HepG2 (cell line): Measurements from ENCODE around the gene XXYLT1. TPM values are rescaled to one million over a fixed set of nuclear protein-coding genes. Genes with fewer than 3 reads are reported as not detected.
A peak's percentile ranks its signal among the peaks of the same experiment; 100 is the strongest.

Experiments used
- ATAC-seq: fragments of 200-7000 bp; cut with Tn5 transposase; 3 replicates; pipeline ENCODE4 v1.9.1; 2020; ENCODE audit warnings: mild to moderate bottlenecking, moderate library complexity
- BruUV-seq: library from RNA; stranded (reverse); fragments of 400-500 nt; replicated peaks from 2 replicates; lab custom pipeline; 2021; lab: Mats Ljungman, UMichigan
- CTCF ChIA-PET: fragments of 300-600 bp; formaldehyde crosslinking; extraction: SDS; loops from one replicate; lab custom pipeline; 2021; ENCODE audit warnings: low total read pairs, inconsistent platforms, low intra/inter-chr PET ratio; lab: Yijun Ruan, JAX
- POLR2A ChIA-PET: fragments of 350-600 bp; sonication (Branson Sonifier 250); formaldehyde crosslinking; loops from one replicate; lab custom pipeline; 2020; ENCODE audit warnings: antibody characterized with exemption, inconsistent platforms; lab: Yijun Ruan, JAX
- DNase-seq: peaks from one replicate; pipeline ENCODE4 v3.0.0-alpha.2; 2015; ENCODE audit warnings: low spot score
- FAIRE-seq: peaks from 3 replicates; lab custom pipeline; 2011; peaks lifted over from hg19 to GRCh38; lab: Jason Lieb, UNC
- H2AFZ ChIP-seq: one replicate; pipeline ENCODE4 v1.6.1; 2011; ENCODE audit warnings: low read length, inconsistent platforms
- H3K27ac ChIP-seq: fragments of 300-600 bp; 3 replicates; pipeline ENCODE4 v1.8.0; 2011; ENCODE audit warnings: mixed run types, mild to moderate bottlenecking, mixed read lengths, low read length, inconsistent platforms; ENCODE audit not compliant: insufficient read depth; ENCODE audit errors: extremely low read length
- H3K27me3 ChIP-seq, 2 experiments: fragments of 200-600 bp in 1 of 2; 2 replicates in 1 of 2; 3 replicates in 1 of 2; pipeline versions ENCODE4 v1.6.0 to v1.8.0; 2011; ENCODE audit warnings: low read length in 2 of 2, mild to moderate bottlenecking in 2 of 2, moderate library complexity in 2 of 2, inconsistent platforms in 1 of 2; ENCODE audit not compliant: insufficient read depth in 2 of 2, control insufficient read depth in 1 of 2
- H3K36me3 ChIP-seq, 2 experiments: fragments of 200-600 bp in 1 of 2; replicated peaks in 1 of 2; 2 replicates in 1 of 2; 3 replicates in 1 of 2; pipeline versions ENCODE4 v1.5.1 to v1.8.0; 2011; ENCODE audit warnings: low read length in 2 of 2, inconsistent platforms in 1 of 2; ENCODE audit not compliant: insufficient read depth in 2 of 2, control insufficient read depth in 1 of 2
- H3K4me1 ChIP-seq: 2 replicates; pipeline ENCODE4 v1.5.1; 2012; ENCODE audit warnings: low read length, inconsistent platforms; ENCODE audit not compliant: insufficient read depth
- H3K4me2 ChIP-seq: 2 replicates; pipeline ENCODE4 v1.6.0; 2011; ENCODE audit warnings: low read depth, low read length, inconsistent platforms
- H3K4me3 ChIP-seq, 3 experiments: fragments of 200-600 bp in 1 of 3; sonication (generic), shearing (Covaris generic) in 1 of 3; replicated peaks in 1 of 3; 2 replicates each; pipeline ENCODE4 v1.5.1; 2011 to 2016; ENCODE audit warnings: low read length in 3 of 3, inconsistent platforms in 2 of 3, low read depth in 2 of 3, mild to moderate bottlenecking in 2 of 3, control low read depth in 1 of 3, mixed read lengths in 1 of 3; ENCODE audit not compliant: insufficient read depth in 1 of 3
- H3K79me2 ChIP-seq: one replicate; pipeline ENCODE4 v1.6.1; 2011; ENCODE audit warnings: low read length, inconsistent platforms; ENCODE audit not compliant: insufficient read depth
- H3K9ac ChIP-seq: 2 replicates; pipeline ENCODE4 v1.6.0; 2011; ENCODE audit warnings: mild to moderate bottlenecking, low read depth, low read length, inconsistent platforms; ENCODE audit not compliant: insufficient read depth
- H3K9me3 ChIP-seq: 2 replicates; pipeline ENCODE4 v1.5.1; 2012; ENCODE audit warnings: mild to moderate bottlenecking, low read length
- H4K20me1 ChIP-seq: 2 replicates; pipeline ENCODE4 v1.6.0; 2011; ENCODE audit warnings: inconsistent platforms, mild to moderate bottlenecking, low read length, moderate library complexity; ENCODE audit not compliant: insufficient read depth
- HNF1A ChIP-seq, 2 experiments: sonication (generic) in 1 of 2; formaldehyde crosslinking in 1 of 2; IDR thresholded peaks; 2 replicates each; pipeline versions ENCODE4 v1.4.0 to v1.6.1; 2016 to 2020; ENCODE audit warnings: borderline replicate concordance in 1 of 2, low read depth in 1 of 2, mild to moderate bottlenecking in 1 of 2, missing genetic modification reagents in 1 of 2
- HNRNPL ChIP-seq: fragments of 200-400 bp; formaldehyde crosslinking; IDR thresholded peaks from 2 replicates; pipeline ENCODE4 v1.6.1; 2017; ENCODE audit warnings: mild to moderate bottlenecking, low read depth, low read length
- MEIS1 ChIP-seq: sonication (generic); formaldehyde crosslinking; IDR thresholded peaks from 2 replicates; pipeline ENCODE4 v1.9.0; 2021; ENCODE audit warnings: mild to moderate bottlenecking, missing genetic modification reagents, moderate library complexity, borderline replicate concordance
- NR2F2 ChIP-seq: IDR thresholded peaks from 2 replicates; pipeline ENCODE4 v1.6.1; 2012; ENCODE audit warnings: low read depth, inconsistent platforms, borderline replicate concordance
- PAF1 ChIP-seq: IDR thresholded peaks from 2 replicates; pipeline ENCODE4 v1.6.1; 2016; ENCODE audit warnings: missing genetic modification reagents, missing compliant biosample characterization
- RFX3 ChIP-seq: IDR thresholded peaks from 2 replicates; pipeline ENCODE4 v1.6.1; 2016; ENCODE audit warnings: missing biosample characterization, missing genetic modification reagents
- ZMYM3 ChIP-seq: sonication (generic); formaldehyde crosslinking; IDR thresholded peaks from 2 replicates; pipeline ENCODE4 v1.5.1; 2020; ENCODE audit warnings: mild to moderate bottlenecking, missing genetic modification reagents
- ZNF687 ChIP-seq: sonication (generic); formaldehyde crosslinking; IDR thresholded peaks from 2 replicates; pipeline ENCODE4 v1.5.1; 2020; ENCODE audit warnings: mild to moderate bottlenecking, missing genetic modification reagents, moderate library complexity
- ZNF768 ChIP-seq: sonication (generic); formaldehyde crosslinking; IDR thresholded peaks from 2 replicates; pipeline ENCODE4 v1.4.0; 2020; ENCODE audit warnings: missing genetic modification reagents
- WGBS: methylation state at CpG from one replicate; pipeline ENCODE4 v1.1.6; 2017; ENCODE audit warnings: low lambda C conversion rate; 5-methylcytosine and 5-hydroxymethylcytosine counted together
- in situ Hi-C: cut with HindIII; loops from 2 replicates; pipeline ENCODE4 v1.10.0; 2017; ENCODE audit warnings: low pct_unique_long_range_greater_than_20kb; ENCODE audit not compliant: extremely low pct_ligation_motif_present
- intact Hi-C: fragments of 100-400 bp; cut with micrococcal nuclease; formaldehyde crosslinking; loops from one replicate; pipeline ENCODE4 v1.10.0; 2022; ENCODE audit not compliant: unreplicated experiment
- polyA plus RNA-seq, 8 experiments: library from polyadenylated mRNA; depleted of rRNA in 3 of 8; stranded (reverse) in 7 of 8; unstranded in 1 of 8; fragments of >200 nt; fragmentation: Illumina TruSeq in 4 of 8; extraction: Trizol in 4 of 8; gene quantifications; 2 replicates each; pipeline versions ENCODE4 v1.2.1 to v1.2.3, GENCODE V29; 2011 to 2016; ENCODE audit warnings: low read depth in 4 of 8, missing spikeins in 1 of 8, mixed read lengths in 1 of 8; ENCODE audit not compliant: insufficient read depth in 1 of 8
- total RNA-seq, 5 experiments: library from RNA; depleted of rRNA; stranded (reverse); fragments of >200 nt; fragmentation: Illumina TruSeq; extraction: Trizol; gene quantifications; 2 replicates each; pipeline ENCODE4 v1.2.3, GENCODE V29; 2016; ENCODE audit warnings: low read depth in 1 of 5

The XXYLT1 gene
- total and polyA plus RNA-seq, 2 of the 13 experiments (the other 11 are each of a cell fraction or from before 2014, with no cell fraction given) = 17.7 to 19.0 TPM

GRCh38 chr3:195150181-195151118 is 120.5 kb downstream of the XXYLT1 start:
- FAIRE-seq = no peak
- no peak overlapping the region for H2AFZ ChIP-seq
- H3K27me3 ChIP-seq = no peaks in the 10 kb centered on the region
- H3K27ac ChIP-seq = no peak overlapping the region
- WGBS = 96% methylated on average over 15 of the region's 20 CpGs
- BruUV-seq = no TSS peak
- H3K4me1 ChIP-seq = peaks cover 50% of the 10 kb centered on the region
- no peaks in the 10 kb centered on the region for H3K79me2 ChIP-seq
- no peak overlapping the region for H3K4me2 ChIP-seq
- ChIA-PET POLR2A (no interaction called here), CTCF (no interaction called here)
- ATAC-seq = no peak
- DNase-seq = no peak
- H3K9ac ChIP-seq = no peak overlapping the region
- in situ Hi-C loops = no loop called here
- H3K4me3 ChIP-seq = no peak overlapping the region
- H3K9me3 ChIP-seq = no peaks in the 10 kb centered on the region
- no peaks in the 10 kb centered on the region for H4K20me1 ChIP-seq
- intact Hi-C loops = no loop called here
- no peak for TF ChIP-seq RFX3
- TF ChIP-seq ZNF768 (CRISPR knock-in tag) = peak; percentile 97
- no peak for TF ChIP-seq NR2F2
- TF ChIP-seq MEIS1 (CRISPR knock-in tag) = no peak
- no peak for TF ChIP-seq HNRNPL
- TF ChIP-seq HNF1A (IDR thresholded peaks at IDR 0.05; ENCODE audit: low read depth) = no peak
- 0 out of 2 replicates have a peak, but pooled peaks have one; percentile 26 for TF ChIP-seq HNF1A (CRISPR knock-in tag; IDR thresholded peaks at IDR 0.05; ENCODE audit: borderline replicate concordance)
- no peak for TF ChIP-seq PAF1 (CRISPR knock-in tag)
- TF ChIP-seq ZMYM3 (CRISPR knock-in tag) = peak; percentile 82
- TF ChIP-seq ZNF687 (CRISPR knock-in tag) = peak; percentile 42
- H3K36me3 ChIP-seq = peaks cover 4 to 8% of the 10 kb centered on the region in 2 experiments; a peak in 2 of 5 replicates
